Limb (tissue), 2 donors: ENCODE measurements around the gene CTNNA1.
"Not testable (repeated sequence)": the region's sequence is repeated elsewhere in the genome, so short reads cannot be mapped to it uniquely, and the experiment has no call there.

Experiments used
- DNase-seq, 2 donors: peaks; one replicate each; pipeline ENCODE4 v3.0.0-alpha.2; 2016; ENCODE audit errors: extremely low spot score in 2 of 2

Gene CTNNA1

DNA sequence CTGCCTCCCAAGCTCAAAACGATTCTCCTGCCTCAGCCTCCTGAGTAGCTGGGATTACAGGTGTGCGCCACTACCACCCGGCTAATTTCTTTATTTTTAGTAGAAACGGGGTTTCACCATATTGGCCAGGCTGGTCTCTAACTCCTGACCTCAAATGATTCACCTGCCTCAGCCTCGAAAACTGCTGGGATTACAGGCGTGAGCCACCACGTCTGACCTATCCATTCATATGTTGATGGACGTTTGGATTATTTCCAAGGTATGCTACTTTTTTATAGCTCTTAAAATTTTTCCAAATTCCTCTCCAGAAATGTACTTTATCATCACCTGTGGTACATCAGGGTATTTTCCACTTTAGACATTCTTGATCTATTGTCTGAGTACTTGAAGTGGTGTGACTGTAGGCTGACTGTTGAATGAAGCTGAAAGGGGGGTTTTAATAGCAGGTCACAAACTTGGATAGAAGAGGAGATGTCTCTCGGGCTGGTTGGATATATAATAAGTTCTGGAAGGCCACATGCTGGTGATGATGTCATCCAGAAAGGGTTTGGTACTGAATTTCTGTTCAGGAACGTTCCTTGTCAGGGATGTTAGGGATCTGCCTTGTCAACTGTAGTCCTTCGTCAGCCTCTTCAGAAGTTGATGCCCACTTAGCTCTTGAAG lies 7.4 kb downstream of the CTNNA1 start:
- DNase-seq: no peak

DNA sequence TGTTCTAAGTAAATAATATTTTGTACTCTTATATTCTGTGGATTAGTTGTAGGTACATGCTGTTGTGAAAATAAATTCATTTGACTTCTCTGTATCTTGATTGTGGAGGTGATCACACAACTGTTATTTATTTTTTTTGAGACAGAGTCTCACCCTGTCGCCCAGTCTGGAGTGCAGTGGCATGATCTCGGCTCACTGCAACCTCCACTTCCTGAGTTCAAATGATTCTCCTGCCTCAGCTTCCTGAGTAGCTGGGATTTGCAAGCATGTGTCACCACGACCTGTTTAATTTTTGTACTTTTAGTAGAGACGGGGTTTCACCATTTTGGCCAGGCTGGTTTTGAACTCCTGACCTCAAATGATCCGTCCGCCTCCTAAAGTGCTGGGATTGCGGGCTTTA lies 7.9 kb downstream of the CTNNA1 start:
- not testable (repeated sequence) for DNase-seq

DNA sequence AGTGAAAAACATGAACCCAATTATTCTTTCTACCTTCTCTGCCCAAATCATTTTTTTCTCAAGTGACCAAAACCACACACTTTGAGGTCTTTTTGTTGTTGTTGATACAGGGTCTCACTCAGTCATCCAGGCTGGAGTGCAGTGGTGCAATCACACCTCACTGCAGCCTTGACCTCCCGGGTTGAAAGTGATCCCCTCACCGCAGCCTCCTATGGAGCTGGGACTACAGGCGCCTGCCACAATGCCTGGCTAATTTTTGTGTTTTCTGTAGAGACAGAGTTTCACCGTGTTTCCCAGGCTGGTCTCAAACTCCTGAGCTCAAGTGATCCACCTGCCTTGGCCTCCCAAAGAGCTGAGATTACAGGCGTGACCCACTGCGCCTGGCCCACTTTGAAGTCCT lies 8.4 kb downstream of the CTNNA1 start:
- DNase-seq: not testable (repeated sequence)

DNA sequence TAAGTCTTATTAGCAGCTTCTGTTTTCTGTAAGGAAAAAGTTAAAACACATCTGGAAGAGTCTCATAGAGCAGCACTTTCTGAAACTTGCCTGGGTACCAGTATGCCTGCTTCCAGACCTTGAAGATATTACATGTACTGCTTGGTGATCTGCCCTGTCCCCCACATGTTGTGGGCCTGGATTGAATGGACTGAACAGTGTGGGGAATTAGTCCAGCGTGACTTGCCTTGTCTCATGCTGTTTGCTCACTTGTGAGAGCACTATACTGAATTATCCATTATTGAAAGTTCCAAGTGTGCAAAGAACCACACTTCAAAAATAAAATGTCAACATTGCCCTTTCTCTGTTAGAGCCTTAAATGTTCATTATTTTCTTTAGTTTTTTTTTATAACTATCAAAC lies 8.9 kb downstream of the CTNNA1 start:
- no peak for DNase-seq

DNA sequence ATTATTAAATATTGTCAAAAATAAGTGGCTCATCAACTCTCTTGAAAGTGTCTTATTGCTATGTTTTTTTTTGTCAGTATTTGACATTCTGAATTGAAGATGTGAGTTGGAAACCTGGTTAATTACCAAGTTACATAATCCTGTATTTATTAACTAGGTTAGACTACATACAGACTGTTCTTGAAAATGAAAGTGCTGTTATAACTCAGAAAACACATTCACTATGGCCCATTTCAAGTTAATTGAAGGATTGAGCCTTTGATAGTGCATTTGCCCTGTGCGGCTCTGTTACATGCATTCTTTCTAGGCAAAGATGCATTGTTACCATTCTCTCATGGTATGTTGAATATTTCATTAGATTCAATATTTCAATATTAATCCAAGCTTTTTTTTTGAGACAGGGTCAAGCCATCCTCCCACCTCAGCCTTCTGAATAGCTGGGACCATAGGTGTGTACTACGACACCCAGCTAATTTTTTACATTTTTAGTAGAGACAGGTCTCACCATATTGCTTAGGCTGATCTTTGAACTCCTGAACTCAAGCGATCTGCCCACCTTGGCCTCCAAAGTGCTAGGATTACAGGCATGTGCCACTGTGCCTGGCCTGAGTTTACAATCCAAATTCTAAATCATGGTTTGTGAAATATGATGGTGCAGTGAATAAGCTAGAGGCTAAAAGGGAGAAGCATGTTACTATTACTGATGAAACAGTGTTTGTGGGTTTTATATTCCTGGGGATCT lies 10.0 kb downstream of the CTNNA1 start:
- DNase-seq: no peak

DNA sequence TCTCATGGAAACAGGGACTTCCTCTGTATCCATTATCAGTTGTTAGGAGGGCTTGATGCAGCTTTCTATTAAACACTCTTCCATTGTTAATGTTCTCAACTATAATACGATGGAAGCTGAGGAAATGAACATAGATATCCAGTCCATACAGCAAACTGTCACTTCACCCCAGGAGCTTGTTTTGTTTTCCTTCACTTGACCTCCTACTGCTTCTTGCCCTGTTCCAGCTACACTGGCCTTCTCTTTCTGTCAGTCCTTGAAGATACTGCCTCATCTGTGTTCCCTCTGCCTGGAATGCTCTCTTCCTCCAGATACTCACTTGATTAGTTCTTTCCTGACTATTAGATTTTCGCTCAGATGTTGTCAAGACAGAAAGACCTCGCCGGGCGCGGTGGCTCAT lies 17.1 kb downstream of the CTNNA1 start:
- no peak for DNase-seq

DNA sequence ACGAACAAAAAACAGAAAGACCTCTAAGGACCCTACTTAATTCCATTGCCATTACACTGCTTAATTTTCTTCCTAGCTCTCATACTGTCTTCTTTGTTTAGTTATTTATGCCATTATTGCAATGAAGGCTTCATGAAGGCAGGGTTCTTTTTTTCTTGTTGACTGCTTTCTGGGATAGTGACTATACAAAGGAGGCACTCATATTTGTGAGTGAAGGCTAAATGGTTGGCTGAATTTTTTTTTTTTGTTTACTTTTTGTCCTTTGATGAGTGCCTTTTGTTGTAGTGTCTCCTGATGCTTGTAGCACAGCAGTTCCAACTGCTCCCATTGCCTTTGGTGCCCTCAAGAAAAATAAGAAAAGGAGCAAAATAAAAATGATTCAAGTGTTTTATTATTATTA lies 17.8 kb downstream of the CTNNA1 start:
- DNase-seq: no peak

DNA sequence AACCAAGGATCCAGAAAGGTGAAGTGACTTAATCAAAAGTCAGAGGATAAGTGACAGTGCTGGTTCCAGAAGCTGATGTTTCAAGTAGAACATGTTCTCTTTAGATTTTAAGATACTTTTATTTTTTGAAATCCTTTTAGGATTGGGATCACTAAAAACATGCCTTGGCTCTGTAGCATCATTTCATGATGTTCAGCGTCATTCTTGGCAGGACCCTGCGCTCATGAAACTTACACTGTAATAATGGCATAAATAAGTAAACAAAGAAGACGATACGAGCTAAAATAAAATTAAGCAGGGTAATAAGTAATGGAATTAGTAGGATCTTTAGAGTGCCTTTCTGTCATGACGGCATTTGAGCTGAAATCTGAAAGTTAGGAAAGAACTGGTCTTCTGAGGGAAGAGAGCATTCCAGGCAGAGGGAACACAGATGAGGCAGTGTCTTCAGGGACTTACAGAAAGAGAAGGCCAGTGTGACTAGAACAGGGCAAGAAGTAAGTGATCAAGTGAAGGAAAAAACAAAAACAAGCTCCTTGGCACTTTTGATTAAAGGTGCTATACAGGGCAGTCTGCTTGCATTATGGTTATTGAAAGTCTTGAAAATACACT lies 19.9 kb downstream of the CTNNA1 start:
- no peak for DNase-seq

DNA sequence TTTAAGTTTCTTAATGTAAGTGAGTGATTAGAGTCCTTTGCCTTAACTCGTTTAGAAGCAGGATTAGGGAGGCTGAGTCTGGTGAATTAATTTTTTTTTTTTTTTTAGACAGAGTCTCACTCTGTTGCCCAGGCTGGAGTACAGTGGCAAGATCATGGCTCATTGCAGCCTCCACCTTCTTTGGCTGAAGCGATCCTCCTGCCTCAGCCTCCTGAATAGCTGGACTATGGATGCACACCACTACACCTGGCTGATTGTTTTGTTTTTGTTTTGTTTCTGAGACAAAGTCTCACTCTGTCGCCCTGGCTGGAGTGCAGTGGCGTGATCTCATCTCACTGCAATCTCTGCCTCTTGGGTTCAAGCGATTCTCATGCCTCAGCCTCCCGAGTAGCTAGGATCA lies 20.4 kb downstream of the CTNNA1 start:
- not testable (repeated sequence) for DNase-seq

DNA sequence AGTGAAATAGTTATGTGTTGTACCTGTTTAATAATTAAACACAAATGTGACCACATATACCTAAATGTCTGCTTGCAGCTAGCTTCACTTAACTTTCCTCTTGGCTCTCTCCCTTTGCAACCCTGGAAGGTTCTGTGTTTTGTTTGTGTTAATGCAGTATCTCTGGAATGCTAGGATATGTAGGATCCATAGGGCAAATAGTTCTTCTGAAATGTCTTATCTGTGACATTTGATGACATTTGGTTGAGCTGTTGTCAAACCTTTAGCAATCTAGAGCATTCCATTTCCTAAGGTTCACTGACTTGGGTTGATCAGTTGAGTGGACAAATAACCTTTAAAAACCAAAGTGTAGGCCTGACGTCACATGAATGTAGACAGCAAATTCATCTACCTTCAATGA lies 21.8 kb downstream of the CTNNA1 start:
- DNase-seq: no peak

DNA sequence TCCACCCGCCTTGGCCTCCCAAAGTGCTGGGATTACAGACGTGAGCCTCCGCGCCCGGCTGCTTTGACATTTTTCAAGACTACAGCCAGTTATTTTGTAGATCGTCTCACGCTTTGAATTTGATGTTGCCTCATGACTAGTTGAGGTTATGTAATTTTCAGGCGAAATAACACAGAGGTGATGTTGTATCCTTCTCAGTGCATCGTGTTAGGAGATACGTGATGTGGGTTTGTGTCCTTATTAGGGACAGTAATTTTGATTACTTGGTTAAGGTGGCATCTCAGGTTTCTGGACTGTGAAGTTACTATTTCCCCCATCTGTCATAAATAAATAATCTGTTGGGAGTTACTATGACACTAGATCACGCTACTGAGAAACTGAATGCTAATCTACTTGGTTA lies 25.0 kb downstream of the CTNNA1 start:
- no peak for DNase-seq

DNA sequence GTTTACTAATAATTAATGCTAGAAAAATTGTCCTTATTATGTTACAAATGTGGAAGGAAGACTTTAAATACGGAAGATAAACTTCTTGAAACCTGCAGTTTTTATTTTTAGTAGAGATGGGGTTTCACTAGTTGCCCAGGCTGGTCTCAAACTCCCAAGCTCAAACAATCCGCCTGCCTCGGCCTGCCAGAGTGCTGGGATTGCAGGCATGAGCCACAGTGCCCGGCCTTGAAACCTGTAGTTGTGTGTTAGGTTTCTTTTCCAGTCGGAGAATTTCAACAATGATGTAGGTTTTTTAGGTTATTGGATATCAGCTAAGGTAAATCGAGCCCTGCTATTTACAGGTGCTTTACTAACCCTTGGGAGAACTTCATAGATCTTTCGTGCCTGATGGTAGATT lies 30.8 kb downstream of the CTNNA1 start:
- no peak for DNase-seq

DNA sequence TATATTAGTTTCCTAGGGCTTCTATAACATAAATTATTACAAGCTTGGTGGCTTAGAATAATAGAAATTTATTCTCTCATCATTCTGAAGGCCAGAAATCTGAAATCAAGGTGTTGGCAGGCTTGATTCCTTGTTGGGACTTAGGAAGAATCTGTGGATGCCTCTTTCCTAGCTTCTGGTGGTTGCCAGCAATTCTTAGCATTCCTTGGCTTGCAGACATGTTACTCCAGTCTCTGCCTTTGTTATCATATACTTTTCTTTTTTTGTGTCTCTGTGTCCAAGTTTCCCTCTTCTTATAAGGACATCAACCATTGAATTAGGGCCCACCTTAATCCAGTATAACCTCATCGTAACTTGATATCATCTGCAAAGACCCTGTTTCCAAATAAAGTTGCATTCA lies 31.4 kb downstream of the CTNNA1 start:
- no peak for DNase-seq

DNA sequence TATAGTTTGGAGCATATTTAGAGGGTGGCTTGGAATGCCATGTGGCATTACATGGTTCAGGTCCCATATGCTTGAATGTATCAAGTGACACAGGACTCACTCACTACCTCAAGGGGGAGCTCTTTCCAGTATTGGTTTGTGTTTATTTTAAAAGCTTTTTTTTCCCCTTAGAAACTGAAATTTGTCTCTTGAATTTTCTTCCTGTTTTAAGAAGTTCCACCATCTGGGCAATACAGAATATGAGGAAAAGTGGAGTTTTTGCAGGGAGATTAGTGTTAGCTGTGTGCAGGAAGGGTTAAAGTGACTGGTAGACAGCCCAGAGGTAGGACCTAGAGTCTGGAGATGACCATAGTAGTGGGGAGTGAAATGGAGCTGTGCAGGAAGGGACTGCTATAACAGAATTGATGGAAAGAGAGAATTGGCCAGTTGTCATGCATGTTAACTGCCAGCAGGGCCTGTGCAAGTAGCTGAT lies 36.6 kb downstream of the CTNNA1 start:
- no peak for DNase-seq

DNA sequence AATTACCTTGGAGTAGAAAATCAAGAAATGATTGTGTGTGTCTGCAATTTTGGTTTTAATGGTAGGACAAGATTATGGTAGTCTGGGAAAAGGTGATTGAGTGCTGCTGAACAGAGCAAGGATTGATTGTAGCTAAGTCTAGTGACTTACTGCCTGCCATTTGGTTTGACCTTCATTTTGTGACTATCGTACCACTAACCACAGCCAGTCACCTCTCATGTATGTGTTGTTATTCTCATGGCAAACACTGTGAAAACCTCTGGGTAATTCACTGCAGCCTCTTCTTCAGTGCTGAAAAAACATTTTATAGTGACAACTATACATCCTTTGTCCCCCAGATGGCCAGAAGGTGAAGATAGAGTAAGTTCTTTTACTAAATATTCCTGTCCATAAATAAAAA lies 37.5 kb downstream of the CTNNA1 start:
- no peak for DNase-seq

DNA sequence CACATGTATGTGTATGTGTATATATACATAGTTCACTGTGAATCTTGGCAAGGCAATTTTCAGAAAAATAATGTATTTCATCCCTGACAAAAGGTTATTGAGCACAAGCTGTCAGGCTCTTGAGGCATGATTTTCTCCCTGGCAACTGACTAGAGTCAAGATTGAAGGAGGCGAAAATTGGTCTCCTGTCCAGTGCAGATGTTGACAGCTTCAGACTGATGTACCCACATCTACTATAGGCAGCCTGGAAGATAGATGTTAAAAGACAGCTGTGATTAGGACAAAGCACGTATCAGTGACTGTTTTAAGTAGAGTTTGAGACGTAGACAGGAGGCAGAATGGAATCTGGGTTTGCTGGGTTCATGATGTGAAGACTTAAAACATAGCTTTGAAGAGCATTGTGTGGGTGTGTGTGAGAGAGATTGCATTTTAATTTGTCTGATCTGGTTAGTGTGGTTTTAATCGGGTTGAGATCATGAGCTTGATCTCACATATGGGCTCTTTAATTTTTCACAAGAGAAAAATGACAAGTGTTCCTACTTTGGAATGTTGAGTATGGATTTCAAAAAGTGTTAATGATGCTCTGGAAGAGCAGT lies 39.1 kb downstream of the CTNNA1 start:
- DNase-seq: no peak

DNA sequence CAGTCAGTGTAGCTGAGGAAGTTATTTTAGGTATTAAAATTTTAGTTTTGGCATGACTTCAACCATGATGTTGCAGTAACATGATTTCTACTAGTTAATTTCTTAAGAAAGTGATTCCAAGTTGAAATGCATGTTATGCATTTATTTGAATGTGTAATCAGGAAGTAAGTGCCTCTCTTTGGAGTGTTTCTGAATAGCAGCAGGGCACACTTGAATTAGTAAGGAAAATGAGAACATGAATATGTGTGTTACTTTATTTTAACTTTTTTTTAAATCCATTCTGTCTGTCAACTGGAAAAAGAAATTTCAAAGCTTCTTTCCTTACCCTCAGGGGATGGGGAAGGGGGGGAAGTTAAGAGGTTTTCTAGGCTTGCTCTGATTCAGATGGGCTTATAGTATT lies 40.4 kb downstream of the CTNNA1 start:
- no peak for DNase-seq

DNA sequence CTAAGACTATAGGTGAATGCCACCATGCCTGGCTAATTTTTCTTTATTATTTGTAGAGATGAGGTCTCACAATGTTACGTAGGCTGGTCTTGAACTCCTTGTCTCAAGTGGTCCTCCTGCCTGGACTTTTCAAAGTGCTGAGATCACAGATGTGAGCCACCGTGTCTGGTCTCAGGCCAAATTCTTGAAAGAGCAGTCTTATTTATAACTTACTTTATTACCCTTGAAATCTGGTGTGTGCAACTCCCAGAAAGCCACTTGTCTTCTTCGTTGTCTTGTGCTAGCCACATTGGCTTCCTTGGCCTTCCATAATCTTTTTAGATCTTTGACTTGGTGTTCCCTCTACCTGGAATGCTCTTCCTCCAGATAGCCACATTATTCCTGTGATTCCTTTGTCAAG lies 50.1 kb downstream of the CTNNA1 start:
- DNase-seq: no peak

DNA sequence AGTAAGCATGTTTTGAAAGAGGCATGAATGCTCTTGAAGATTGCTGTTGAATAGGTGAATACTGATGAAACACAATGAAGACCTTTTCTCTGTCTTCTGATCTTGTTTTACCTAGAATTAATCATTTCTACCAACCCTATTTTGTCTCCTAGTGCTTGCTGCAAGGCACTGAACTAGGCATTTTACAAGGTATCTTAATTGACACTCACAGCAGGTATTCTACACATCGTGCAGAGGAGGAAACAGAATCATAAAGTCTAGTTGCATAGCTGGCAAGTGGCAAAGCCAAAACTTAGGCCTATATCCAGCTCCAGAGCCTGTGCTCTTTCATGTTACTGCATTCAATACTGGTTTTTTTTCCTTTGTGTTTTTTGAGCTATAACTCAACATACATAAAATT lies 50.7 kb downstream of the CTNNA1 start:
- no peak for DNase-seq

DNA sequence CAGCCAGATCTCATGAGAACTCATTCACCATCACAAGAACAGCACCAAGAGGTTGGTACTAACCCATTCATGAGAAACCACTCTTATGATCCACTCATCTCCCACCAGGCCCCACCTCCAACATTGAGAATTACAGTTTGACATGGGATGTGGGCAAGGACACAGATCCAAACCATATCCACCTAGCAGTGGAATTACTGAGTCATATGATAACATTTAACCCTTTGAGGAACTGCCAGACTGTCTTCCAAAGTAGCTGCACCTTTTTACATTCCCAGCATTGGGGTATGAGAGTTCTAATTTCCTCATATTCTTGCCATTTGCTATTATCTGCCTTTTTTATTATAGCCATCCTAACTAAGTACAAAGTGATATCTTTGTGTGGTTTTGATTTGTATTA lies 51.9 kb downstream of the CTNNA1 start:
- no peak for DNase-seq

DNA sequence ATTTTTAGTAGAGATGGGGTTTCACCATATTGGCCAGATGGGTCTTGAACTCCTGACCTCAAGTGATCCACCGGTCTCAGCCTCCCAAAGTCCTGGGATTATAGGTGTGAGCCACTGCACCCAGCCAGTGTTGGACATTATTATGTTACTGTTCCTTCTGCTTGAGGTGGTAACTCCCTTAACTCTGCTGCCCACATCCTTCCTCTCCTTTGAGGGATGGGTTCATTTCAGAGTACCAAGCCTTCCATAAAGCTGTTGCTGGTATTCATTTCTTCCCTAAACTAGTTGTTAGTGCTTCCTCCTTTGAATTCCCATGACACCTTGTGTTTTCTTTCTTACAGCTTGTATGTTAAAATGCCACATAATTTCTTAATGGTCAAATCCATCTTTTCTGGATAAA lies 54.0 kb downstream of the CTNNA1 start:
- no peak for DNase-seq

DNA sequence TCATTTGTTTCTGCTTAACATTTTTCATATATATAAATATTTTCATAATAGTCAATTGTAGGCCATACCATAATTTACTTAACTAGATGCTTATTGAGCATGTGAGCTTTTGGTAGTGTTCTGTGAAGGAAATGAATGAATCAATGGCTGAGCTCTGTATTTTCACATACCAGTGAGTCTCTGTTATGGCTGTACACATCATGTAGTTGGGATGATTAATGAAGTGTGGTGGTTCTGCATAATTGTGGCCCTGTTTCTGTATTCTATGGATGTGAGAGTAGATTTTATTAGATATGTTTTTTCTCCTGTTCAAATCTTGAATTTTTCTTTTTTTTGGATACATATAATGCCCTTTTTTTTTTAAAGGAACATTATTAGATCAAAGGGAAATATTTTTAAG lies 56.2 kb downstream of the CTNNA1 start:
- no peak for DNase-seq
